Muscle of arm (tissue), 12 donors: ENCODE results near the gene CCDC182. TPM values are rescaled to one million over a fixed set of nuclear protein-coding genes. Genes with fewer than 3 reads are reported as not detected.

Experiments
- DNase-seq: peaks from one replicate; pipeline ENCODE4 v3.0.0-alpha.2; 2013
- polyA plus RNA-seq, 12 donors: library from polyadenylated mRNA; unstranded; fragments of 120-200 nt; gene quantifications; one replicate each; pipeline ENCODE4 v1.2.1, GENCODE V29; 2013; ENCODE audit not compliant: insufficient read length in 12 of 12

The CCDC182 gene
- polyA plus RNA-seq, 12 donors, result not detected

- no peak for DNase-seq
Observed at GRCh38 chr17:57757735-57758134, 12.6 kb upstream of the CCDC182 start.

DNA sequence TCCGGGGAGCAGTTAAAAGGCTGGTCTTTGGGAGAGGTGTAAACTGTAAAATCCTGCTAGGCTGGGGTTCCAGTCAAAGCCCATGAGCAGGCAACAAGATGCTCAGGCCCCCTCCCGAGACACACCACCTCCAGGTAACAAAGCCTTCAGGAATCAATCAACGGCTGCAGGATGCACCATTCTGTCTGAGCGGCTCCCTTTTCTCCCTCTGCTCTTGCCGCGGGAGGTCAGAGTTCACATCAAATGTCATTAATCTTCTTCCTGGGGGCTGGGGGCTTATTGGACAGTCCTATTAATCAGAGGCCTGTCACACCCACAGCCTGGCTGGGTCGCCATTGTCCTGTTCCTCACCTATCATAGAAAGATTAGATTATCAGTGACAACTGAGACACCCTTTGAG, 11.9 kb upstream of the CCDC182 start:
- no peak for DNase-seq

GRCh38 chr17:57755480-57756070, 10.5 kb upstream of the CCDC182 start:
- no peak for DNase-seq

DNA sequence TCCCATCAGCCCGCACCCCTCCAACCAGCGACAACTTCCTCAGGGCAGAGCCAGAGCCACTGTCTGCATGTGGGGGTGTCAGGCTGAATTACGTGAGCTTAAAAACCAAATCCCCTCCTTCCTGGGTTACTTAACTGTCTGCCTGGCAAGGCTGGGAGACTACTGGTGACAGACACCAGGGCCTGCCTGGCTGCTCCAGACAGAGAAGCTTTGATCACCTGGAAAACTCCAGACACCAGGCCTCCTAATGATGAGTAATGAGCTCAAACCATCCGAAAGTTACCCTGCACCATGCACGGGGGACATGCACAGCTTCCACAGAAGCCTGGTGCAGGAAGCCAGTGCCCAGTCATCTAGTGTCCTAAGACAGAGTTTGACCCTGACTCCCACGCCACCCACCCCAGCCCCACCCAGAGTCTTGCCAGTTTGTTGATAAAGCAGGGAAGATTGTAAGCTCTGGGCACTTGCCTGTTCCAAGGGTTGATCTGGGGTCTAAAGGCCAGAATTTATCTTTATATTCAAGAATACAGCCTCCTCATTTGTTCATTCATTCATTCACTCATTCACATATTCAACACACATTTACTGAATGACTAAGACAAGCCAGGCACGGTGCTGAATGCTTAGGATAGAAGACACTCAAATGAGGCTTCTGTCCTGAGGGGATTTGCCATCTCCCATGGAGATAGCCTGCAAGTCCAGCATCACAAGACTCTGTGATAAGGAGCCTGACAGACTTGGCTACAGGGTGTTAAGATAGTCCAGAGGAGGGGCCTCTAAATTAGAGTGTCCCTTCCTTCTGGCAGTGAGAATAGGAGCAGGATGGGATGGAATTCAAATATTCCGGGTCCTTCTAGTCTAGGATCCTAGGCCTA, 7.2 kb upstream of the CCDC182 start:
- no peak for DNase-seq

- DNase-seq, result no peak
Observed at GRCh38 chr17:57751348-57751971, 6.4 kb upstream of the CCDC182 start.

DNA sequence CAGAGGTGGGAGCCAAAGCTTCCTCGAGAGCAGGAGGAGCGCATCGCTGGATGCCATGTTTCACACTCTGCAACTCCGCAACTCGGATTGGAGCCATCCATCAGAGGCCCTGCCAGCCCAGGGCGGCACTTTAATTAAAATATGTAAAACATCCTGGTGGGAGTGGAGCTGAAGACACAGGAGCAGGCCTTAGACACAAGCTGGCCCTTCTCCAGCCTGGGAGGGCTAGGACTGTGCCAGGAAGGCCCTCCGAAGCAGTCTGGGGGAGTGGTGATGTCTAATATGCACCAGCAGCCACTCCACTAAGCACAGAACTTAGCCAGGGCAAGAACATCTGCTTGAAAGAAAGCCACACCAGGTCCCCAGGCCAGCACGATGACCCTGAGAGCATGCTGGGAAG, 5.8 kb upstream of the CCDC182 start:
- no peak for DNase-seq

- no peak for DNase-seq
Observed at GRCh38 chr17:57750109-57750871, 5.2 kb upstream of the CCDC182 start.

GRCh38 chr17:57749701-57750100, 4.6 kb upstream of the CCDC182 start:
- no peak for DNase-seq

DNA sequence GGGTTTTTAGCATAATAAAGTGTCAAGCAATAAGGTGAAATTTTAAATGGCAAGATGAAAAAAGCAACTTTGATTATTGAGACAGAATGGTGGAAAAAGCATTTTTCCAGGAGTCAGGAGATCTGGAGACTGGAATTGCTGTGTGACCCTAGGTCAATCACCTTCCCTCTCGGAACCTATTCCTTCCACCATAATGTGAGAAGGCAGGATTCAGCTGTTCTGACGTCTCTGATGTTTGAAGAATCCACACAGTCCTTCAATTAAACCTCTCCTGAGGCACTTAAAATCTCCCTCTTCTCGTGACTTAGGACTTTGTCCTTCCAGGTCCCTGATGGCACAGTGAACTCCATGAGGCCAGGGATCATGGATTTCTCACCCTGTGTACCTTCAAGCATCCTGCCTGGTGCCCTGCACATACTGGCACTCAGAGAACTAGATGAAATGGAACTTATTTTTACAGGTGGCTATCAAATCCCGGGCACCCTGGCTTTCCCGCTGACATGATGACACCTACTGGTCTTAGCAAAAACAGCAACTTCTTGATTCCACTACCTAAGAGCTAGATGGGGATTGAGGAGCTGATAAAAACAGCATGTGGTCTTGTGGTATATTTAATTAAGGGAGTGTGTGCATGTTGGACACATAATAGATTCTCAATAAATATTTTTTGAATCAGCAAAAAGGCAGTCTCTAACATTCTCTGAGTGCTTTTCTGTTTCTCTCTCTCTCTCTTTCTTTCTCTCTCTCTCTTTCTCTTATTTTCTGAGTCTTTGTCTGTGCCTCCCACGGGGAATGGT, 2.3 kb upstream of the CCDC182 start:
- peak; percentile 43 for DNase-seq

- no peak for DNase-seq
Observed at GRCh38 chr17:57746221-57746620, 1.1 kb upstream of the CCDC182 start.

DNA sequence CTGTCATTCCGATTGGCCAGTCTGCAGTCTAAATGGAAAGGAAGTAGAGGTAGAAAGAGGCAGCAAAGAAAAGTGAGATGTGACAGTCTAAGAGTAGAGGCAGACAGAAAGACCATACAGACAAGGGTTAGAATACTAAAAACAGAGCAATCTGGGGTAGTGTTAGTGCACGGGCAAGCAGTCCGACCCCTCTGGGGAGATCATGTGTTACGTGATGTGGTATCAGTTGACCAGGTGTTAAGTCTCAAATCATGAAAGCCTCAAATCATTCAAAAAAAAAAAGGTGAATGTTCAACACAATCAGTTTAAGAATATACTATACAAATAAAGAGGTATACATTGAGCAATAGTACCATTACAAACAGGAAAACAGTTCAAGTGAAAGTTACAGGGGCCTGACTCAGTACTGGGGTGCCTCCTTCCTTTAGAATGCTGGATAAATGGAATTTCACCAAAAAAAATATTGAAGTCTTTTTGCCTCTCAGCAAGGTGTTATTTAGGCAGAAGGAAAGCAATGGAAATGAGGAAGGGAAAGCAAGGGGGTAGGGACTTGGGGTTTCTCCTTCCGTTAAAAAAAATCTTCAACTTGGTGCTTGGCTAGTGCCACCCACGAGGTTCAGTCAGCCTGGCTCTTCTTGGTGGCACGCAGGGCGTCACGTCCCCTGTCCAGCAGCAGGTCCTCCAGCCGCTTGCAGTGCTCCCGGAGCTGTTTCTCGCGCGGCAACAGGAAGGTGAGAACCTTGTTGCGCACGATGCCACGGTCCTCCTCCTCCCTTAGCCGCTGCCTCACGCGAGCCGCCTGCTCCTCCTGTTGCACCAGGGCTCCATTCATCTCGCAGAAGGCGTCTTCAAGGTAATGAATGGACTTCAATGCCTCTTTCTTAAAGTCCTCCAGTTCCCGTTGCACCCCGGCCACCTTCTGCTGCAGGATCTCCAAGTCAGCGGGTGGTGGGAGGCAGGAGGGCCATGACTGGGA, 616 bp downstream of the CCDC182 start:
- no peak for DNase-seq

GRCh38 chr17:57740235-57740528, 4.9 kb downstream of the CCDC182 start:
- DNase-seq, result no peak

DNA sequence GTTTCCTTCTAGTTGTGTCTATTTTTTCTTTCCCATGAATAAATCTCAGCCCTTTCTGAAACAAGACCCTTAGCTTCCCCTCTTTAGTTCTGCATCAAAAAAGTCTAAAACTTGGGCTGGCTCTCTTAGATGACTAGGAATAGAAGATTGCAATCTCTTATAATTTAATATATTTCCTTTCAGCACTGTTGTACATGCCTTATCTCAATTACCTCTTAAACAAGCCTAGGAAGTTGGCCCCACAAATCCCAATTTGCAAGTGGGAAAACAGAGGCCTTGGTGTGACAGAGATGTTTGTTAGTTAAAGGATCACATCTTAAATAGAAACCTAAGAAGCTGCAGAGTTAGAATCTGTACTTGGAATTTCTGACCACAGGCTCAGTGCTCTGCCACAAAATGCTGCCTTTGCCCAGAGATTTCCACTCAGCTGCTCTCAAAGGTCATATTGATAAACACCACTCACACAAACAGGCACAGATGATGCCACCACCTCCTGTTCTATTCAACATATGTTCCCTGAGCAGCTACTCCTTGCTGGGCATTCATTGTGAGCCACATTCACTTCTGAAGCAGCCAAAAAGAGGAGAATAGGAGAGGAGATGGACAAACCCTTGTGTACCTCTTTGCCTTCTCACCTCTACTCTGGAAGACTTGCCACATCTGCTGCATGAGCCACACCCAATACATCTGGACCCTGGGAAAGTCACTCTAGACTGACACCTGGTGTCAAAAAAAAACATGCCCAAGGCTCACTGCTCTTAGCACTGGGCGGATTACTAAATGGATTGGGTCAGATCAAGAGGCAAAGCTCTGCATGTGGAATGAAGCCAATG, 5.5 kb downstream of the CCDC182 start:
- no peak for DNase-seq

DNA sequence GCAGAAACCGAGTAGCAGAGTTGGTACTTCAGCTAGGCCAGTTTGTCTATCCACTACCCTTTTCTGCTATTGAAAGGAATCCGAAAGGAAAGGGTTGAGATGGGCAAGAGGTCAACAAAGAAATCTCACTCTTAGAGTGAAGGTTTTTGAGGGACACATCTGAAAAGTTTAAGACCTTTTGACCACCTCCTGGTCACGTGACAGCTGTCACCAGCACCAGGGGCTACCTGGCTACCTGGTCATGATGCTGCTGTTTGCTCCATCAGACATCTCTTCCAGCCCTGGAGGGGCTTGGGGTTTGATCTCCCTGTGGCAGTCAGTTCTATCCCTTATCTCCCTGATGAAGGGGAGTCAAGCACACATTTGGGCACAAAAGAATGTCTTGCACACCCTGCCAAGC, 7.6 kb downstream of the CCDC182 start:
- DNase-seq, result no peak

DNA sequence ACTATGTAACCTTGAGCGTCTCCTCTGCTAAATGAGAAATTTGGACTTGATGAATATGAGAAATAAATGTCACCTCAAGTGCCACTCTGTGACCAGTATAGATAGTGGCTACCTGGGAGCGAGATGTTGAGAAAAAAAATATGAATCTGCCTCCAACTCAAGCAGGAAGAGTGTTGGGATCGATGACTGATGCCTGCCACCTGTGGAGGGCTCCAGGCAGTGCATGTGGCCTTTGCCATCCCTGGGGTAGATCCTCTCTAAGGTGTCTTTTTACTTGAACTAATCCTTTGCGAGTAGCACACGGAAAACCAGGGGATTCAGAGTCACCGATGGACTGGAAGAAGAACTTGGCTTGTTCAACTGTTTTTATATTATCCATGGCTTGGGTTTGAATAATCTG, 9.4 kb downstream of the CCDC182 start:
- no peak for DNase-seq

DNA sequence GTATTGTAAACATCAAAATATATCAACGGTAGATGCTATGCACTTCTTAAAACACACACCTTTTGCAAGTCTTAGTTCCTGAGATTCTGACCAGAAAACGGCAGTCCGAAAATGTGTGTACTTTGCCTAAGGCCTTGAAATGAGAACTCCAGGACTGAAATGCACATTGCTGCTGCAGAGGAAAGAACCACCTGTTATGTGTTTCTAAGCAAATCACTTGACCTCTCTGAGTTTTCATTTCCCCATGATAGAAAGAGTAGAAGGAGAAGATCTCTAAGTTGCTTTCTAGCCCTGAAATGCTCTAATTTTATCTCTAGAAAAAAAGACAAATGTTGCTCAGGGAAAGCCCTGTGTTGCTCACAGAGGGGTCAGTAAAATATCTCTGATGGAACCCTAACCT, 9.9 kb downstream of the CCDC182 start:
- no peak for DNase-seq

DNA sequence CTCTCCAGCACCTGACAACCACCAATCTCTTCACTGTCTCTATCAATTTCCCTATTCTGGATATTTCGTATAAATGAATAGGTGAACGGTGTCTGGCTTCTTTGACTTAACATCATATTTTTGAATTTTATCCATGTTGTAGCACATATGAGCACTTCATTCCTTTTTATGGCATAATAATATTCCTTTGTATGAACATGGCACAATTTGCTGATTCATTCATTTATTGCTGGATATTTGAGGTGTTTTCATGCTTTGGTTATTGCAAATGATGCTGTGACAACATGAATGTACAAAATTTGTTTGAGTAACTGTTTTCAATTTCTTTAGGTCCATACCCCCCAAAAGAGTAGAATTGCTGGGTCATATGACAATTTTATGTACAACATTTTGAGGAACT, 12.0 kb downstream of the CCDC182 start:
- no peak for DNase-seq

DNA sequence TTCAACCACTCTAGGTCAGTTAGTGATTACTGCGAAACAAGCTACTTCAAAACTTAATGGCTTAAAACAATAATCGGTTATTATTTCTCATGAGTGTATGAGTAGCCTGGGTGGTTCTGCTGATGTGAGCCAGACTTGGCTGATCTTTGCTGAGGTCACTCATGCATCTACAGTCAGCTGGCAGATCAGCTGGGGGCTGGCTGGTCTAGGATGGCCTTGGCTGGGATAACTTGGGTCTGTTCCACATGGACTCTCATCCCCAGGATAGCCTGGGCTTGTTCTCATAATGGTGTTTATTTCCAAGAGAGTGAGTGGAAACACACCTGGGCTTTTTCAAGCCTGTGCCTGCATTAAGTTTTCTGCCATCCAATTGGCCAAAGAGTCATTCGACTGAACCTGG, 13.0 kb downstream of the CCDC182 start:
- DNase-seq, result no peak

DNA sequence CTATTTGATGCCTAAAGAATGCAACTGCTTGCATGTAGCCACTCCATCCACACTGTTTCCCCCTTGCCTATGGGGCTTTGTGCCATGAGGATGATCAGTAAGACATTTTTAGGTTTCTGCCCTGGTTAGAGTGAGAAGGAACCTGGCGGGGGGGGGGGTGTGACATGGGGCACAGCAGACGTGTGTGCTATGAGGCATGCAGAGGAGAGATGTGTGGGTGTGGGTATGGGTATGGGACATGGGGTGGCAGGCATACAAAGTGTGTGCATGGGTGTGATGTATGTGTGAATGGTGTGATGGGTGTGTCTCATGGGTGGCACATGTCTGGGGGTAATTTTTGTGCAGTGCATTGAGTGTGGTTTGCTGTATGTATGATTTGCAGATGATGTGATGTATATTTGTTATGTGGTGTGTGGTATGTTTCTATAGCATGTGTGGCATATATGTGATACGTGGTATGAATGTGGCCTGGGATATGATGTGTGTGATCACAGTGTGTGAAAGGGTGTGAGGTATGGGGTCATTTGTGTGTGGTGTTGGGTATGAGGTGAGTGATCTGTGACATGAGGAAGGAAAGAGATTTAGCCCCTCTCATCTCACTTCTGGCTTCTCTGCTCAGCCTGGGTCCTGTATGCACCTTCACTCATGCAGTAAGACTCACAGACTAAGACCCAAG, 14.9 kb downstream of the CCDC182 start:
- no peak for DNase-seq
